WI38 (cell line): ENCODE measurements around the gene PHYHIPL.

Source experiments
- H3K4me3 ChIP-seq: 2 replicates; pipeline ENCODE4 v1.5.1; 2011; ENCODE audit warnings: low read depth, mild to moderate bottlenecking, control low read depth, low read length
- TF ChIP-seq, protein P1 (sequence below): IDR thresholded peaks from 2 replicates; pipeline ENCODE4 v1.5.1; 2012; ENCODE audit warnings: low read depth, mild to moderate bottlenecking, control low read depth, low read length

PHYHIPL gene

DNA sequence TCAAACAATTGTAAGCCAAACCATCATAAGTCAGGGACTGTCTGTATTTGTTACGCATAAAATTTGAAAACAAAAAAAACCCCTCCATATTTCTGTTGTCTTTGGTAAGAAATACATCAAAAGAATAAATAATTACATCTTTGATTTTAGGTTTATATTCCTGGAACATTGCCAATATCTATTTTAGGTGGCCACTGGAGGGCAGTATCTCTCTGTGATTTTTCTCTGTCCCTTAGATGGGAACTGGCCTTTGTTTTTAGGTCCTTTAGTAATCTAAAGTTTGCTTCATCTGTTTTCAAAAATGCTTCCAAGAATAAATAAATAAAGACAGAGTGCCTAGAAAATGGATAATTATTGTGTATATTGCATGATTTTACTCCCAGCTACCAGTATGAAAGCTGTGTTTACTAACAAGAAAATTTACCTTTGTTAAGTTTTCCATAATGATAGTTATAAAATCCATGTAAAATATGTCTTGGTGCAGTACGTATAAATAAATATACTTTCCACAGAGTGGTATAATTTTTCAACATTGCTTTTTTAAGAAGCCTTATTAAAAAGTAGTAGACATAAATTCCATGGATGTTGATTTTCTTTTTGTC, 64.2 kb downstream of the PHYHIPL start:
- TF ChIP-seq, protein P1, sequence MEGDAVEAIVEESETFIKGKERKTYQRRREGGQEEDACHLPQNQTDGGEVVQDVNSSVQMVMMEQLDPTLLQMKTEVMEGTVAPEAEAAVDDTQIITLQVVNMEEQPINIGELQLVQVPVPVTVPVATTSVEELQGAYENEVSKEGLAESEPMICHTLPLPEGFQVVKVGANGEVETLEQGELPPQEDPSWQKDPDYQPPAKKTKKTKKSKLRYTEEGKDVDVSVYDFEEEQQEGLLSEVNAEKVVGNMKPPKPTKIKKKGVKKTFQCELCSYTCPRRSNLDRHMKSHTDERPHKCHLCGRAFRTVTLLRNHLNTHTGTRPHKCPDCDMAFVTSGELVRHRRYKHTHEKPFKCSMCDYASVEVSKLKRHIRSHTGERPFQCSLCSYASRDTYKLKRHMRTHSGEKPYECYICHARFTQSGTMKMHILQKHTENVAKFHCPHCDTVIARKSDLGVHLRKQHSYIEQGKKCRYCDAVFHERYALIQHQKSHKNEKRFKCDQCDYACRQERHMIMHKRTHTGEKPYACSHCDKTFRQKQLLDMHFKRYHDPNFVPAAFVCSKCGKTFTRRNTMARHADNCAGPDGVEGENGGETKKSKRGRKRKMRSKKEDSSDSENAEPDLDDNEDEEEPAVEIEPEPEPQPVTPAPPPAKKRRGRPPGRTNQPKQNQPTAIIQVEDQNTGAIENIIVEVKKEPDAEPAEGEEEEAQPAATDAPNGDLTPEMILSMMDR: no peak
- no peak overlapping the region for H3K4me3 ChIP-seq

DNA sequence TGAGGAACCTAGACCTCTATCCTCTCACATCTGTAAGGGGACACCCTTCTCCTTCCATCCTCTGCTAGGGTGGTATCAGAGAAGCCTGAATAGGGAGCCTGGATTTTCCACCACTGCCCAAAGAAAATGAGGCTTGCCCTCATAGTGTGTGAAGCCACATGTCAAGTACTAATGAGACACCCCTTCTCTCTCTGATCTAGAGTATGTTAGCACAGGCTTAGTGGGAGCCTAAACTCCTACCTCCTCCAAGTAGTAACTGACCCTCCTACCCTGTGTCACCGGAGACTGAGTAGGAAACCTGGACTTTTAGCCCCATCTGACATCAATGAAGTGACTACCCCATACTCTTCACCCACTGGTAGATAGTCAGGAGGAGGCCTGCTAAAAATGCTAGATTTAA, 65.6 kb downstream of the PHYHIPL start:
- TF ChIP-seq, protein P1: no peak
- H3K4me3 ChIP-seq: no peak overlapping the region

DNA sequence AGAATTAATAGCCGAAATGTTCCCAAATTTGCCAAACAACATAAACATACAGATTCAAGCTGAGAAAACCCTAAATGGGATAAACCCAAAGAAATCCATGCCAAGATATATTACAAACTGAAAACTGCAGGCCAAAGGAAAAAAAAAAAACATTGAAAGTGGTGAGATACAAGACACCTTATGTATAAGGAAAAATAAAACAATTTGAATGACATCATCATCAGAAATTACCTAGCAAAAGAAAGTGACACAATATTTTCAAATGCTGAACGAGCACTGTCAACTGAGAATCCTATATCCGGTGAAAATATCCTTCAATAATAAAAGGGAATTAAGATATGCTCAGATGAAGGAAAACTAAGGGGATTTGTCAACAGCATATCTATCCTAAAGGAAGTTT, 66.5 kb downstream of the PHYHIPL start:
- TF ChIP-seq, protein P1: no peak
- no peak overlapping the region for H3K4me3 ChIP-seq

DNA sequence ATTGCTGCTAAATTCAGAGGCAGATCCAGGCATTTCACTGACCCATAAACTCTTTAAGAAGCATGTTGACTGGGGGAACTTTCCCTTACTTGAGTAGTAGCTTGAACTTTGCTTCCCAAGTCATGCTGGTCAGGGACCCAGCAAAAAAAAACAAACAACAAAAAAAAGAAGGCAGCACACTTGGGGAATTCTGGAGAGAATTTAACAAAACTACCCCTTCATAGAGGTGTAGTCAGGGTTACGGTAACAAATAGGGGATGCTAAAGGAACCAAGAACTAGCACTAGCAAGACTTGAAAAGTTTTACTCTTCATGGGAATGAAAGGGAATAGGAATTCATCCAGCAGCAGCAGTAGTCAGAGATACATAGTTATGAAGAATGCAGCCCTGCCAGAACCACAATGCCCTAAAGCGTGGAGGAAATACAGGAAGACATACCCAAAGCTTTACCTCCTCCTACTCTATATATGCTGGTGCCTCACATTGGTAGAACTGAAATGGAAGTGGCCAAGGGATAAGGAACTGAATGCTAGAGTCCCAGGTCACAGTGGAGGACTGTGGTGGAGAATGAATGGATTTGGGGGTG, 67.3 kb downstream of the PHYHIPL start:
- TF ChIP-seq, protein P1: no peak
- no peak overlapping the region for H3K4me3 ChIP-seq

DNA sequence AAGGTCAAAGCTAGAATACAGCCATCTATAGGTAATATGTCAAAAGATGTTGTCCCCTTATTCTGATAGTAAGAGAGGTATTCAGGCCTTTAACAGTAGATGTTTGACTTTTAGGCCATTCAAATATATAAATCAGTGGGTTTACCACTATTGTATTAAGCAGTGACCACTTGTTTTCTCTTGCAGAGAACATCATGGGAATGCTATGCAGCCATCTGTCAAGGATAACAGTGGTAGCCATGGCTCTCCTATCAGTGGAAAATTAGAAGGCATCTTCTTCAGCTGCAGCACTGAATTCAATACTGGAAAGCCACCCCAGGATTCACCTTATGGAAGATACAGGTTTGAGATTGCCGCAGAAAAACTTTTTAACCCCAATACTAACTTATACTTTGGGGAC, 68.4 kb downstream of the PHYHIPL start:
- TF ChIP-seq, protein P1: no peak
- H3K4me3 ChIP-seq: no peak overlapping the region

DNA sequence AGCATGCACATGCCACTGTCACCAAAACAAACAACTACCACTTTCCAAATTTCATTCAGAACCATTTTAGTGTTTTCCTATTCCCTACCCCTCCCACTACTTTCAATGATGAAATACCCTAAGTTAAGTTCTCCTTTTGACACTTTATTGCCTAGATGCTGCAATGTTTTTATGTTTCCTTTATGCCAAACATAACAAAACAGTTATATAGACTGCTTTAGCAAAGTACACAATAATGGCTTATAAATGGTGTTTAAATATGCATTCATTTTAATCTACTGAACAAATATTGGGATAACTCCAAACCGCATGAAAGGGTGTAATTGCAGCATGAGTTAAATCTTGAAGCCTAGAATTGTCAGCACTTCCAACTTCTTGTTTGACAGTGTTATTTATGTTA, 69.2 kb downstream of the PHYHIPL start:
- H3K4me3 ChIP-seq: no peak overlapping the region
- TF ChIP-seq, protein P1: no peak

DNA sequence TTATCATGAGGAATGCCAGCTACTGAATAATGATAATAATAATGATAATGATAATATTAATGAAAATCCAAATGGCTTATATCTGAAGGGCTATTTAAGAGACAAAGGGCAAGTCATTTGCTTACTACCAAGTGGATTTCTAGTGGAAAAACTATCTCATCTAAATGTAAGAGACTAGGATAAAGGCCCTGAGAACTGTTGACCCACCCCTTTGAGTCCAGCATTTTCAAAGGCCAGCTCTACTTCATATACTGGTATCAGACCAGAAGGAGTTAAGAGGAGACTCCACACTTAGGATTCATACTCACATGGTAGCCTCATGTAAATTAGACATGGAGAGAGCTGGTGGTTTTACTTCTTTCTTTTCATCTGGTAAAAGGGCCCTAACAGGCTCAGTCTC, 76.0 kb downstream of the PHYHIPL start:
- H3K4me3 ChIP-seq: no peak overlapping the region
- TF ChIP-seq, protein P1: no peak
